GM21717 (cell line): Measurements from ENCODE around the gene CHPT1.
"Not testable (repeated sequence)": the region's sequence is repeated elsewhere in the genome, so short reads cannot be mapped to it uniquely, and the experiment has no call there.

Experiments used
- ATAC-seq: cut with Tn5 transposase; IDR thresholded peaks from one replicate; pipeline ENCODE4 v1.9.1; 2021; ENCODE audit warnings: mild to moderate bottlenecking, moderate library complexity; ENCODE audit not compliant: unreplicated experiment

Gene CHPT1

GRCh38 chr12:101719566-101719965 is 22.1 kb downstream of the CHPT1 start:
- no peak for ATAC-seq

- no peak for ATAC-seq
These were observed 22.7 kb downstream of the CHPT1 start for GRCh38 chr12:101720118-101720517.

GRCh38 chr12:101722392-101722791 is 25.0 kb downstream of the CHPT1 start:
- no peak for ATAC-seq

- ATAC-seq = no peak
These were observed 29.7 kb downstream of the CHPT1 start for GRCh38 chr12:101727098-101727497.

GRCh38 chr12:101729842-101730241 is 32.4 kb downstream of the CHPT1 start:
- no peak for ATAC-seq

- no peak for ATAC-seq
These were observed 34.9 kb downstream of the CHPT1 start for GRCh38 chr12:101732318-101732717.

GRCh38 chr12:101733166-101733565 is 35.7 kb downstream of the CHPT1 start:
- no peak for ATAC-seq

- ATAC-seq = not testable (repeated sequence)
These were observed 37.0 kb downstream of the CHPT1 start for GRCh38 chr12:101734482-101734881.

- ATAC-seq = no peak
These were observed 40.0 kb downstream of the CHPT1 start for GRCh38 chr12:101737476-101737875.

GRCh38 chr12:101738920-101739665 is 41.7 kb downstream of the CHPT1 start, which contains the start of gene SYCP3:
Gene SYCP3, minus strand, starts transcription at chr12:101739462. Its CDS starts 1,527 bp downstream, at chr12:101737935.
- no peak for ATAC-seq

GRCh38 chr12:101740566-101740965 is 43.1 kb downstream of the CHPT1 start:
- ATAC-seq = no peak

GRCh38 chr12:101740980-101741379 is 43.5 kb downstream of the CHPT1 start:
- no peak for ATAC-seq

GRCh38 chr12:101743242-101743641 is 45.8 kb downstream of the CHPT1 start:
- ATAC-seq = no peak

GRCh38 chr12:101743724-101744472 is 46.5 kb downstream of the CHPT1 start:
- ATAC-seq = peak; percentile 87

- no peak for ATAC-seq
These were observed 48.0 kb downstream of the CHPT1 start for GRCh38 chr12:101745481-101745880.

GRCh38 chr12:101746196-101746595 is 48.8 kb downstream of the CHPT1 start:
- ATAC-seq = no peak

GRCh38 chr12:101746661-101747060 is 49.2 kb downstream of the CHPT1 start:
- no peak for ATAC-seq

- no peak for ATAC-seq
These were observed 50.3 kb downstream of the CHPT1 start for GRCh38 chr12:101747697-101748096.

- no peak for ATAC-seq
These were observed 51.5 kb downstream of the CHPT1 start for GRCh38 chr12:101748907-101749306.

GRCh38 chr12:101749657-101750056 is 52.2 kb downstream of the CHPT1 start:
- no peak for ATAC-seq

GRCh38 chr12:101750152-101750551 is 52.7 kb downstream of the CHPT1 start:
- no peak for ATAC-seq

- ATAC-seq = no peak
These were observed 62.1 kb downstream of the CHPT1 start for GRCh38 chr12:101759396-101760047.
